ENCODE results near the gene EPB42.

- no peak for TF ChIP-seq CTCF (tag by site-specific recombination; IDR thresholded peaks at IDR 0.05)
- no peak for TF ChIP-seq REST (tag by site-specific recombination; IDR thresholded peaks at IDR 0.05)
- no peak for TF ChIP-seq KLF8 (tag by site-specific recombination; IDR thresholded peaks at IDR 0.05)
- TF ChIP-seq ZBTB8A (tag by site-specific recombination; IDR thresholded peaks at IDR 0.05), result no peak
- TF ChIP-seq ZBTB17 (tag by site-specific recombination; IDR thresholded peaks at IDR 0.05), result no peak
Observed at GRCh38 chr15:43215961-43216360, 4.9 kb downstream of the EPB42 start.
